AG09309 (cell line): ENCODE measurements around the gene GNA15.
A peak's percentile ranks its signal among the peaks of the same experiment; 100 is the strongest.

ENCODE experiments used
- DNase-seq: peaks from one replicate; pipeline ENCODE4 v3.0.0-alpha.2; 2010; ENCODE audit warnings: low read depth
- H3K4me3 ChIP-seq: 2 replicates; pipeline ENCODE4 v1.5.1; 2011; ENCODE audit warnings: mild to moderate bottlenecking, low read depth, low read length, moderate library complexity; ENCODE audit not compliant: control insufficient read depth
- TF ChIP-seq, protein P1 (sequence below): IDR thresholded peaks from 2 replicates; pipeline ENCODE4 v1.5.1; 2011; ENCODE audit warnings: mild to moderate bottlenecking, low read depth, low read length, inconsistent platforms; ENCODE audit not compliant: insufficient read depth, control insufficient read depth; ENCODE audit errors: missing control alignments

GNA15 gene

DNA sequence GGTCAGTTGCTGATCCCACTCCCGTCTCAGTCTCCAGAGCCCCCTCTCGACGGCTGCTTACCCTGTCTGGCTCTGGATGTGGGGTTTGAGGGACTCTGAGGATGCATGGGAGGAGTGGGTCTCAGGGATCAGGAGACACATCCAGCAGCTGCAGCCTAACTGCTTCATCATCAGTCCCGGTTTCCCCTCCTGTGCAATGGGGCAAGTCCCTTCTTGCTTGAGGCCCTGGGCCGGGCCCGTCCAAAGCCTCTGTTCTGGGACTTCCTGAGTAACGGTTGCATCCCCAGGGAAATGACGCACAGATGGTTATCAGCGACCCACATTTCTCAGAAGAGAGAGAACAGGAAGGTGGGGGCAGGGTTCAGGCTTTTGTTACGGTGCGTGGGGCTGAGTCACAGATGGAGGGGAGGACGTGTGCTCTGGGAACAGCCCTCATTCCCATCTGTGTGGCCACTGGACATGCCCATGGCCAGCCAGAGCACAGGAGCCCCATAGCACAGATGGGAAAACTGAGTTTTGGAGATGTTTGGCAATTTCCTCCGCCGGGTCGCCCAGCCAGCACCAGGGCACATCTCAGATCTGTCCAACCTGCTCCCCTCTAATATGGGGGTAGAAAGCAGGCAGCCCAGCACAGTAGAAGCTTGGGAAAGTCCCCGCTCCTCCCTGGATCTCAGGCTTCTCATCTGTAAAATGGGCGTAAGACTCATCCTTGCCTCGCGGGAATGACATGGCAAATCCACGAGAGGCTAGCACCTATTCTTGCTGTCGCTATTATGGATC lies 19.3 kb downstream of the GNA15 start:
- peak overlapping the region; percentile 18 for H3K4me3 ChIP-seq
- TF ChIP-seq, protein P1, sequence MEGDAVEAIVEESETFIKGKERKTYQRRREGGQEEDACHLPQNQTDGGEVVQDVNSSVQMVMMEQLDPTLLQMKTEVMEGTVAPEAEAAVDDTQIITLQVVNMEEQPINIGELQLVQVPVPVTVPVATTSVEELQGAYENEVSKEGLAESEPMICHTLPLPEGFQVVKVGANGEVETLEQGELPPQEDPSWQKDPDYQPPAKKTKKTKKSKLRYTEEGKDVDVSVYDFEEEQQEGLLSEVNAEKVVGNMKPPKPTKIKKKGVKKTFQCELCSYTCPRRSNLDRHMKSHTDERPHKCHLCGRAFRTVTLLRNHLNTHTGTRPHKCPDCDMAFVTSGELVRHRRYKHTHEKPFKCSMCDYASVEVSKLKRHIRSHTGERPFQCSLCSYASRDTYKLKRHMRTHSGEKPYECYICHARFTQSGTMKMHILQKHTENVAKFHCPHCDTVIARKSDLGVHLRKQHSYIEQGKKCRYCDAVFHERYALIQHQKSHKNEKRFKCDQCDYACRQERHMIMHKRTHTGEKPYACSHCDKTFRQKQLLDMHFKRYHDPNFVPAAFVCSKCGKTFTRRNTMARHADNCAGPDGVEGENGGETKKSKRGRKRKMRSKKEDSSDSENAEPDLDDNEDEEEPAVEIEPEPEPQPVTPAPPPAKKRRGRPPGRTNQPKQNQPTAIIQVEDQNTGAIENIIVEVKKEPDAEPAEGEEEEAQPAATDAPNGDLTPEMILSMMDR = no peak
- DNase-seq = peak; percentile 98

DNA sequence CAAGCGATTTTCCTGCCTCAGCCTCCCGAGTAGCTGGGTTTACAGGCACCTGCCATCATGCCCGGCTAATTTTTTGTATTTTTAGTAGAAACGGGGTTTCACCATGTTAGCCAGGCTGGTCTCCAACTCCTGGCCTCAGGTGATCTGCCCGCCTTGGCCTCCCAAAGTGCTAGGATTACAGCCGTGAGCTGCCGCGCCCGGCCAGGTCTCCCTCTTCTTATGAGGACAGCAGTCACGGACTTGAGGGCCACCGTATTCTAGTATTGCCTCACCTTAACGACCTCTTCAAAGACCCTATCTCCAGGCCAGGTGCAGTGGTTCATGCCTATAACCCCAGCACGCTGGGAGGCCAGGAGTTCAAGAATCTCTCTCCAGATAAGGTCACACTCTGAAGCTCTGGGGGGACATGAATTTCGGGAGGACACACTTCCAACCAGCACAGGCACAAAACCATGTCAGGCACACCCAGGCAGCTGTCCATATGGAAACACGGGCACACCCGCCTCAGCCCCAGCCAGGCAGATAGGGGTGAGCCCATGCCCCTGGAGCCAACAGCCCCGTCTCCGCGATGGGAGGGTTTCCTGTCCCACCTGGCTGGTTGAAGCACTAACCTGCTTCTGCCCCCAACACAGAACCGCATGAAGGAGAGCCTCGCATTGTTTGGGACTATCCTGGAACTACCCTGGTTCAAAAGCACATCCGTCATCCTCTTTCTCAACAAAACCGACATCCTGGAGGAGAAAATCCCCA lies 21.4 kb downstream of the GNA15 start:
- TF ChIP-seq, protein P1 = no peak
- DNase-seq = no peak
- no peak overlapping the region for H3K4me3 ChIP-seq

DNA sequence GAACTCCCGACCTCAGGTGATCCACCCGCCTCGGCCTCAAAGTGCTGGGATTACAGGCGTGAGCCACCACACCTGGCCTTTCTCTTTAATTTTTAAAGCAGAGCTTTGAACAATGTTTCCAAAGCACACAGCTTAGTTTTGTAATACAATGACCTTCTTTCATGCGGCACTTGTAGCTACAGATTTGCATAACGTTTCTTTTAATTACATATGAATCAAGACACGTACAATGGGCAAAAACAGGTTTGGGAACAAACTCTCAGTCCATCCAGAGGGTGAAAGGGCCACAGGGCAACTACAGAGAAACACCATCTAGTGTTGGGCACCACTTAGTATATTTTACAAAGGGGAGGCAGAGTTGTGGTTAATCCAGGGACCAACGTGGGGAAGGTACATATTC lies 23.7 kb downstream of the GNA15 start:
- no peak overlapping the region for H3K4me3 ChIP-seq
- TF ChIP-seq, protein P1 = no peak
- DNase-seq = no peak

DNA sequence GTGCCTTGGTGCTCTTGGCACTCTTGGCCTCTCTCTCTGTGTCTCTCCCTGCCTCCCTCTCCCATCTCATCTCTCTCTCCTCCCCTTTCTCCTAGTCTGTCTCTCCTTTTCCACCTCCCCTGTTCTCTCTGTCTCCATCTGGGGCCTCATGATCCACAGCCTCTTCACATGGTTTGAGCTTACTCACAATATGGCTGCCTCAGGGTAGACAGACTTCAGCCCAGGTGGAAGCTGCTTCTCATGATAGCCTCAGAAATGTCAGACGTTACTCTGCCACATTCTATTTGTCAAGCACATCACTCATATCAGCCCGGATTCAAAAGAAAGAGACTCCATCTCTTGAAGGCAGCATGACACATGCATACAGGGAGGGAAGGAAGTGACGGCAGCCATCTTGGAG lies 24.4 kb downstream of the GNA15 start:
- H3K4me3 ChIP-seq = no peak overlapping the region
- TF ChIP-seq, protein P1 = no peak
- no peak for DNase-seq

DNA sequence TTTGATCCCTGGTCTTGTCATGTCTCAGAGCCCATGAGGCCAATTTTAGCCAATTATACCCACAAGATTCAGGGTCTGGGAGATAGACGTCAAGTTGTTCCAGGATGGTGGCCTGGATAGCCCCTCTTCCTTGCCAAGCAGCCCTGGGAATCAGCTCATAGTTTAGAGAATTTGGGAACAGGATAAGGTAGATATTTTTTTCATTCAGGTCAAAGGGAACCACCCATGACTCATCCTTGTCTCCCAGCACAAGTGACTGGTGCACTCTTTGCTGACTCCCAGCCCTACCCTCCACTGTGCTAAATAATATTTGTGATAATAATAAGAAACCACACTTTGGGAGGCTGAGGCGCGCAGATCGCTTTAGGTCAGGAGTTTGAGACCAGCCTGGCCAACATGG lies 25.6 kb downstream of the GNA15 start:
- TF ChIP-seq, protein P1 = no peak
- no peak for DNase-seq
- no peak overlapping the region for H3K4me3 ChIP-seq

DNA sequence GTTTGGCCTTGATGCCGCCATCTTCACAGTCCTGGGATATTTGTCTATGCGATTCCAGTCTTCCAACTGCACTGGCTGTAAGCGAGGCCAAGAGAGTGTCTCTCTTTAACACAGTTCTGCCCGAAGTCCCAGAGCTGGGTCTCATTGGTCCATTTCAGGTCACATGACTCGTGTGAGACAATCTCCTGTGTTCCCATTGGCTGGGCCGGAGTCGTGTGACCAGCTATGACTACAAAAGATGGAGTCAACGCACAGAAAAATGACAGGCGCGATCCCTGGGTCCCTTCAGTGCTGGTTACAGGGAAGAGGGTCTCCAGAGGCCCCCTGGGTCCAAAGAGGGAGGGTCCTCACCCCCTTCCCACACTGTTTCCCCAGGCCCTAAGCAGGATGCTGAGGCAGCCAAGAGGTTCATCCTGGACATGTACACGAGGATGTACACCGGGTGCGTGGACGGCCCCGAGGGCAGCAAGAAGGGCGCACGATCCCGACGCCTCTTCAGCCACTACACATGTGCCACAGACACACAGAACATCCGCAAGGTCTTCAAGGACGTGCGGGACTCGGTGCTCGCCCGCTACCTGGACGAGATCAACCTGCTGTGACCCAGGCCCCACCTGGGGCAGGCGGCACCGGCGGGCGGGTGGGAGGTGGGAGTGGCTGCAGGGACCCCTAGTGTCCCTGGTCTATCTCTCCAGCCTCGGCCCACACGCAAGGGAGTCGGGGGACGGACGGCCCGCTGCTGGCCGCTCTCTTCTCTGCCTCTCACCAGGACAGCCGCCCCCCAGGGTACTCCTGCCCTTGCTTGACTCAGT lies 26.8 kb downstream of the GNA15 start:
- H3K4me3 ChIP-seq = no peak overlapping the region
- TF ChIP-seq, protein P1 = no peak
- no peak for DNase-seq
